Measurements from ENCODE around the gene PDZK1IP1.
"Not testable (repeated sequence)": the region's sequence is repeated elsewhere in the genome, so short reads cannot be mapped to it uniquely, and the experiment has no call there.

The PDZK1IP1 gene

GRCh38 chr1:47194311-47194710, 4.5 kb upstream of the PDZK1IP1 start:
- H3K36me3 ChIP-seq (replicated peaks; ENCODE audit: insufficient read depth, low read length) = no peaks in the 10 kb centered on the region
- no peaks in the 10 kb centered on the region for H3F3A ChIP-seq (ENCODE audit: insufficient read depth, low read length)
- no peak overlapping the region for H2AFZ ChIP-seq (ENCODE audit: low read length)
- TF ChIP-seq EZH2phosphoT487 (IDR thresholded peaks at IDR 0.05; ENCODE audit: low read length) (no peak), CTCF (IDR thresholded peaks at IDR 0.05; ENCODE audit: low read length) (no peak), EZH2 (optimal IDR thresholded peaks at IDR 0.05; ENCODE audit: low read depth, low read length) (no peak)
- H3K79me2 ChIP-seq (ENCODE audit: low read length) = no peaks in the 10 kb centered on the region
- no peak overlapping the region for H3K4me2 ChIP-seq (ENCODE audit: low read depth, low read length)
- DNase-seq = no peak
- no peaks in the 10 kb centered on the region for H3K4me1 ChIP-seq (ENCODE audit: low read length)
- H3K9me3 ChIP-seq (replicated peaks; ENCODE audit: insufficient read depth, low read length) = no peaks in the 10 kb centered on the region
- H3K27ac ChIP-seq (ENCODE audit: low read length) = no peak overlapping the region
- no peaks in the 10 kb centered on the region for H3K27me3 ChIP-seq (replicated peaks; ENCODE audit: insufficient read depth, low read length)
- no peaks in the 10 kb centered on the region for H3K9me2 ChIP-seq (replicated peaks; ENCODE audit: insufficient read depth, low read length)
- no peak overlapping the region for H3K4me3 ChIP-seq (ENCODE audit: low read length)
- no peaks in the 10 kb centered on the region for H4K20me1 ChIP-seq (ENCODE audit: insufficient read depth, low read length)
- no peak overlapping the region for H3K9ac ChIP-seq (ENCODE audit: low read length)

- not testable (repeated sequence) for H3K36me3 ChIP-seq (replicated peaks; ENCODE audit: insufficient read depth, low read length); H3K4me2 ChIP-seq (ENCODE audit: low read depth, low read length); H3K9me3 ChIP-seq (replicated peaks; ENCODE audit: insufficient read depth, low read length); H2AFZ ChIP-seq (ENCODE audit: low read length); H3K27me3 ChIP-seq (replicated peaks; ENCODE audit: insufficient read depth, low read length); H3K9ac ChIP-seq (ENCODE audit: low read length); H3F3A ChIP-seq (ENCODE audit: insufficient read depth, low read length); H4K20me1 ChIP-seq (ENCODE audit: insufficient read depth, low read length); H3K4me3 ChIP-seq (ENCODE audit: low read length); H3K27ac ChIP-seq (ENCODE audit: low read length); DNase-seq; H3K9me2 ChIP-seq (replicated peaks; ENCODE audit: insufficient read depth, low read length); H3K4me1 ChIP-seq (ENCODE audit: low read length); H3K79me2 ChIP-seq (ENCODE audit: low read length)
Observed at GRCh38 chr1:47193496-47193895, 3.7 kb upstream of the PDZK1IP1 start.

GRCh38 chr1:47192458-47193384, 2.9 kb upstream of the PDZK1IP1 start:
- Histone ChIP-seq H3K4me2 (ENCODE audit: low read depth, low read length) (peak overlapping the region; percentile 13; the same call in 1 of the 2 replicates), H4K20me1 (ENCODE audit: insufficient read depth, low read length) (no peaks in the 10 kb centered on the region), H3F3A (ENCODE audit: insufficient read depth, low read length) (no peaks in the 10 kb centered on the region), H3K27me3 (replicated peaks; ENCODE audit: insufficient read depth, low read length) (no peaks in the 10 kb centered on the region), H3K9me2 (replicated peaks; ENCODE audit: insufficient read depth, low read length) (no peaks in the 10 kb centered on the region), H3K36me3 (replicated peaks; ENCODE audit: insufficient read depth, low read length) (no peaks in the 10 kb centered on the region), H2AFZ (ENCODE audit: low read length) (no peak overlapping the region; the same call in 1 of the 2 replicates), H3K79me2 (ENCODE audit: low read length) (no peaks in the 10 kb centered on the region), H3K9ac (ENCODE audit: low read length) (no peak overlapping the region), H3K4me1 (ENCODE audit: low read length) (no peaks in the 10 kb centered on the region), H3K4me3 (ENCODE audit: low read length) (no peak overlapping the region), H3K27ac (ENCODE audit: low read length) (no peak overlapping the region), H3K9me3 (replicated peaks; ENCODE audit: insufficient read depth, low read length) (no peaks in the 10 kb centered on the region)
- TF ChIP-seq CTCF (IDR thresholded peaks at IDR 0.05; ENCODE audit: low read length) (peak; percentile 97), EZH2 (optimal IDR thresholded peaks at IDR 0.05; ENCODE audit: low read depth, low read length) (no peak)
- DNase-seq = peak; percentile 54

GRCh38 chr1:47191940-47192457, 2.2 kb upstream of the PDZK1IP1 start:
- Histone ChIP-seq H3K27ac (ENCODE audit: low read length) (no peak overlapping the region), H3K79me2 (ENCODE audit: low read length) (no peaks in the 10 kb centered on the region), H2AFZ (ENCODE audit: low read length) (no peak overlapping the region), H3K4me3 (ENCODE audit: low read length) (no peak overlapping the region), H3K36me3 (replicated peaks; ENCODE audit: insufficient read depth, low read length) (no peaks in the 10 kb centered on the region), H3K4me2 (ENCODE audit: low read depth, low read length) (no peak overlapping the region), H3K27me3 (replicated peaks; ENCODE audit: insufficient read depth, low read length) (no peaks in the 10 kb centered on the region), H3K9me3 (replicated peaks; ENCODE audit: insufficient read depth, low read length) (no peaks in the 10 kb centered on the region), H3K9me2 (replicated peaks; ENCODE audit: insufficient read depth, low read length) (no peaks in the 10 kb centered on the region), H4K20me1 (ENCODE audit: insufficient read depth, low read length) (no peaks in the 10 kb centered on the region), H3K9ac (ENCODE audit: low read length) (no peak overlapping the region), H3K4me1 (ENCODE audit: low read length) (no peaks in the 10 kb centered on the region), H3F3A (ENCODE audit: insufficient read depth, low read length) (no peaks in the 10 kb centered on the region)
- no peak for DNase-seq
- no peak for TF ChIP-seq EZH2 (optimal IDR thresholded peaks at IDR 0.05; ENCODE audit: low read depth, low read length)
- no peak for TF ChIP-seq CTCF (IDR thresholded peaks at IDR 0.05; ENCODE audit: low read length)
- TF ChIP-seq EZH2phosphoT487 (IDR thresholded peaks at IDR 0.05; ENCODE audit: low read length) = no peak
